Measurements from ENCODE around the gene RPL9.
"Not testable (repeated sequence)": the region's sequence is repeated elsewhere in the genome, so short reads cannot be mapped to it uniquely, and the experiment has no call there.

- TF ChIP-seq CTCF (conservative IDR thresholded peaks at IDR 0.05; ENCODE audit: low read depth, low read length); RFX5 (IDR thresholded peaks at IDR 0.05; ENCODE audit: low read depth, low read length); RAD21 (IDR thresholded peaks at IDR 0.05; ENCODE audit: low read length); CEBPB (IDR thresholded peaks at IDR 0.05; ENCODE audit: low read depth, low read length): not testable (repeated sequence)
These were observed 47.2 kb downstream of the RPL9 start for GRCh38 chr4:39411561-39411960.
